EL (cell line): ENCODE measurements around the gene NAA80.

ENCODE experiments used
- DNase-seq: peaks from one replicate; pipeline ENCODE4 v3.0.0-alpha.2; 2016

The NAA80 gene

DNA sequence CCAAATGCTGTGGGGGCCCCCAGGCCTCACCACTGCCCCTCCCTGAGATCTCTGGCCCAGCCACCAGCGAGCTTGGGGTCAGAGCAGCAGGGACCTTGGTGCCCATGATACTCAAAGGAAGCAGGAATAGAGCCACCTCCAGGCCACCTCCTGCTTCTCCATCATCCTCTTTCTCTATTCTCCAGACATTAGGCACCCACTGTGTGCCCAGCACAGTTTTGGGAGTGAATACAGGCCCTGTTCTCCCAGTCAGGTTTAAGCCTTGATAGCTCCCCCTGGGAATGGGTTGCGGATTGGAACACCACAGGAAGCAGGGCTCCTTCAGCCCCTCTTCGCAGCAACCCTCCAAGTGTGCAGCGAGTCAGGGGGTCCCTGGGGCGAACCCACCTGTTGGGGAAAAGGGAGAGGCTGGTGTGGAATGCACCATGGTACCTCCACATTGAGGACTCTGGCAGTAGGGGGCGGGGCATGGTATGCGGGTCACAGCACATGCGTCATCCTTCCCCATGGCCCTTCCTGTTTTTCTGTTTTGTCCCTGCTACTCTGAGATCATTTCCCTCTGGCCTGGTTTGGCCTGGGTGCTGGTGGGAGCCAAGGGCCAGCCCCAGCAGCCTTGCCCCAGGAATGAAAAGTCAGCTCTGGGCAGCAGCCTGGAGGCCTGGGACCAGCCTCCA lies 44.5 kb downstream of the NAA80 start:
- peak; percentile 72 for DNase-seq

GRCh38 chr3:50251220-50251619 lies 48.0 kb downstream of the NAA80 start:
- DNase-seq = peak; percentile 94

- DNase-seq = no peak
These were observed 48.7 kb downstream of the NAA80 start for GRCh38 chr3:50250514-50250913.

- DNase-seq = no peak
These were observed 49.7 kb downstream of the NAA80 start for GRCh38 chr3:50249457-50249856.

GRCh38 chr3:50248387-50248786 lies 50.8 kb downstream of the NAA80 start:
- DNase-seq = peak; percentile 58

GRCh38 chr3:50246517-50246954 lies 52.7 kb downstream of the NAA80 start:
- DNase-seq = peak; percentile 99
